DMS 273 treated with DMSO at 0.1 percent for 48 hours (cell line): ENCODE results near the gene VPS35.

Experiments
- DNase-seq: peaks from one replicate; lab custom pipeline; 2025; lab: John Stamatoyannopoulos, UW

Gene VPS35

DNA sequence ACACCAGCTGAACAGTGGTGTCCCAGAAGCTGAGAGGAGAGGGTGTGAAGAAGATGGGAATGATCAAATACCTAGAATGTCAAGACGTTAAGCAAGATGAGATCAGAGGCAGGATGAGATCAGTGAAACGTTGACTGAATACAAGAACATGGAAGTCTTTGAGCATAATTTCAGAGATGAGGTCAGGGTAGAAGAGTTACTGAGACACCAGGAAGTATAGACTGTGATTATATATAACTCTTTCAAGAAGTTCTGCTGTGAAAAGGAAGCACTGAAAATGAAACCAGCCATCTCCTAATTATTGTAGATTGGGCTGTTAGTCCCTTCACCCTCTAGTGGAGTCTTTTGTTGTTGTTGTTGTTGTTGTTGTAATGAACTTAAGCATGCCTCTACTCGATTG, 76.9 kb downstream of the VPS35 start:
- no peak for DNase-seq

- DNase-seq = no peak
These were observed 81.4 kb downstream of the VPS35 start for GRCh38 chr16:46607529-46607928.

GRCh38 chr16:46606231-46606630, 82.7 kb downstream of the VPS35 start:
- no peak for DNase-seq
